Spleen (tissue), 7 donors: ENCODE measurements around the gene VRTN.

ENCODE experiments used
- POLR2A ChIP-seq, 3 donors: fragments of 450-650 bp; IDR thresholded peaks; one replicate each; pipeline ENCODE4 v1.5.1; 2017; ENCODE audit warnings: antibody characterized with exemption in 3 of 3, mild to moderate bottlenecking in 1 of 3
- TF ChIP-seq, protein P1 (sequence below), 11 experiments: fragments of 200-600 bp in 7 of 11; fragments of 450-650 bp in 4 of 11; sonication (generic) in 4 of 11; IDR thresholded peaks in 8 of 11; conservative IDR thresholded peaks in 3 of 11; 1 replicate in 7 of 11; 2 replicates in 4 of 11; pipeline versions ENCODE4 v1.4.0 to v1.8.0; 2016 to 2021; ENCODE audit warnings: antibody characterized with exemption in 11 of 11, inconsistent platforms in 4 of 11, mild to moderate bottlenecking in 1 of 11
- donor health status: DM: no; HTN: no; CAD: no; lungs with moderate emphysema.
- donor health status: DM: no; HTN: no; CAD: no.
- donor health status: DM: no; HTN: no; CAD: no.

DNA sequence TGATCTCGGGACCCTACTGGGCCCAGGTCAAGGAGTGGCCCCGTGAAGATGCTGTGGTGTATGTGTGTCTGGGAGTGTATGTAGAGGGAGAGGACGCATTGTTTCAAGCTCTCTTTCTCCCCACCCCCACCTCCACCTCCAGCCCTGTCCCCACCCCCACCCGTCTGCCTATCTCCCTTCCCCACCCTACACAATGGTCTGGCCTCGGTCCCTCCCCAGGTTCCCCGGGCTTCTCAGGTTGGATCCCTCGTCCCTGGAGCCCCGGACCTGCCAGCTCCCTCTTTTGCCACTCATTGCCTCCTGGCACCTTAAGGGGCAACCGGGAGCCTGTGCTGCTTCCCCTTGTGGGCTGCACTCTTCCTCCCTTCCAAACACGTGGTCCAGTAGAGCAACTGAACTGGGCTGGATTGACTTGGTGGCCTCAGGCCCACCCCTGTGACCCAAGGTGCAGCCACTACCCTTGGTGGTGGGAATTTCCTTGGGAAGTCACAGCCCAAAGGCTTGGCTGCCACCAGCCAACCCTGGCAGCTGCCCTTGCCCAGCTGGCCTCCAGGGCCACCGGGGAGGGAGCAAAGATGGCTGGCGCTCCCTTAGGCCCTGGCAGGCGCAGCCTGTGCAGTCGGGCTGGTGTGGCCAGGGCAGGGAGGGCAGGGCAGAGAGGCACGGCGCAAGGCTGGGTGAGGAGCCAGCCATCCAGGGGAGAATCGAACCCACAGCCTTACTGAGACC lies 628 bp downstream of the VRTN start:
- TF ChIP-seq, protein P1, sequence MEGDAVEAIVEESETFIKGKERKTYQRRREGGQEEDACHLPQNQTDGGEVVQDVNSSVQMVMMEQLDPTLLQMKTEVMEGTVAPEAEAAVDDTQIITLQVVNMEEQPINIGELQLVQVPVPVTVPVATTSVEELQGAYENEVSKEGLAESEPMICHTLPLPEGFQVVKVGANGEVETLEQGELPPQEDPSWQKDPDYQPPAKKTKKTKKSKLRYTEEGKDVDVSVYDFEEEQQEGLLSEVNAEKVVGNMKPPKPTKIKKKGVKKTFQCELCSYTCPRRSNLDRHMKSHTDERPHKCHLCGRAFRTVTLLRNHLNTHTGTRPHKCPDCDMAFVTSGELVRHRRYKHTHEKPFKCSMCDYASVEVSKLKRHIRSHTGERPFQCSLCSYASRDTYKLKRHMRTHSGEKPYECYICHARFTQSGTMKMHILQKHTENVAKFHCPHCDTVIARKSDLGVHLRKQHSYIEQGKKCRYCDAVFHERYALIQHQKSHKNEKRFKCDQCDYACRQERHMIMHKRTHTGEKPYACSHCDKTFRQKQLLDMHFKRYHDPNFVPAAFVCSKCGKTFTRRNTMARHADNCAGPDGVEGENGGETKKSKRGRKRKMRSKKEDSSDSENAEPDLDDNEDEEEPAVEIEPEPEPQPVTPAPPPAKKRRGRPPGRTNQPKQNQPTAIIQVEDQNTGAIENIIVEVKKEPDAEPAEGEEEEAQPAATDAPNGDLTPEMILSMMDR (IDR thresholded peaks at IDR 0.05 in 8 of 11, conservative IDR thresholded peaks at IDR 0.05 in 3 of 11): no peak
- no peak for TF ChIP-seq POLR2A (IDR thresholded peaks at IDR 0.05)
